GM23338 (cell line): Measurements from ENCODE around the gene PRKCH.

Source experiments
- CREB1 ChIP-seq: fragments of 250-450 bp; sonication (Bioruptor Pico); IDR thresholded peaks from 2 replicates; pipeline ENCODE4 v1.5.0; 2020; ENCODE audit warnings: low read depth, mild to moderate bottlenecking, moderate library complexity
- EZH2 ChIP-seq: fragments of 200-600 bp; sonication (generic); IDR thresholded peaks from one replicate; pipeline ENCODE4 v1.8.0; 2017; ENCODE audit warnings: antibody characterized with exemption, mild to moderate bottlenecking, low read depth; ENCODE audit not compliant: unreplicated experiment
- EZH2phosphoT487 ChIP-seq: fragments of 200-600 bp; sonication (generic); IDR thresholded peaks from one replicate; pipeline ENCODE4 v1.8.1; 2018; ENCODE audit warnings: antibody characterized with exemption; ENCODE audit not compliant: unreplicated experiment
- NANOG ChIP-seq: IDR thresholded peaks from 2 replicates; pipeline ENCODE4 v1.6.1; 2016; ENCODE audit warnings: antibody characterized with exemption, borderline replicate concordance
- POLR2AphosphoS5 ChIP-seq: IDR thresholded peaks from 2 replicates; pipeline ENCODE4 v1.6.1; 2016; ENCODE audit warnings: antibody characterized with exemption, low read depth
- STAT1 ChIP-seq: IDR thresholded peaks from one replicate; pipeline ENCODE4 v1.6.1; 2016; ENCODE audit warnings: antibody characterized with exemption; ENCODE audit not compliant: unreplicated experiment
- ZNF331 ChIP-seq: fragments of 250-450 bp; sonication (Bioruptor Pico); IDR thresholded peaks from 2 replicates; pipeline ENCODE4 v1.5.0; 2020; ENCODE audit warnings: low read depth, mild to moderate bottlenecking, moderate library complexity
- TF ChIP-seq, protein P1 (sequence below): IDR thresholded peaks from 2 replicates; pipeline ENCODE4 v1.6.1; 2016; ENCODE audit warnings: antibody characterized with exemption
- TF ChIP-seq, protein P2 (sequence below), 2 experiments: fragments of 200-600 bp in 1 of 2; sonication (generic) in 1 of 2; conservative IDR thresholded peaks; 2 replicates each; pipeline versions ENCODE4 v1.5.1 to v1.6.1; 2016 to 2017; ENCODE audit warnings: antibody characterized with exemption in 2 of 2, low read depth in 2 of 2, mild to moderate bottlenecking in 2 of 2, moderate library complexity in 1 of 2
- TF ChIP-seq, protein P3 (sequence below): IDR thresholded peaks from one replicate; pipeline ENCODE4 v1.6.1; 2018; ENCODE audit warnings: antibody characterized with exemption; ENCODE audit not compliant: unreplicated experiment

DNA sequence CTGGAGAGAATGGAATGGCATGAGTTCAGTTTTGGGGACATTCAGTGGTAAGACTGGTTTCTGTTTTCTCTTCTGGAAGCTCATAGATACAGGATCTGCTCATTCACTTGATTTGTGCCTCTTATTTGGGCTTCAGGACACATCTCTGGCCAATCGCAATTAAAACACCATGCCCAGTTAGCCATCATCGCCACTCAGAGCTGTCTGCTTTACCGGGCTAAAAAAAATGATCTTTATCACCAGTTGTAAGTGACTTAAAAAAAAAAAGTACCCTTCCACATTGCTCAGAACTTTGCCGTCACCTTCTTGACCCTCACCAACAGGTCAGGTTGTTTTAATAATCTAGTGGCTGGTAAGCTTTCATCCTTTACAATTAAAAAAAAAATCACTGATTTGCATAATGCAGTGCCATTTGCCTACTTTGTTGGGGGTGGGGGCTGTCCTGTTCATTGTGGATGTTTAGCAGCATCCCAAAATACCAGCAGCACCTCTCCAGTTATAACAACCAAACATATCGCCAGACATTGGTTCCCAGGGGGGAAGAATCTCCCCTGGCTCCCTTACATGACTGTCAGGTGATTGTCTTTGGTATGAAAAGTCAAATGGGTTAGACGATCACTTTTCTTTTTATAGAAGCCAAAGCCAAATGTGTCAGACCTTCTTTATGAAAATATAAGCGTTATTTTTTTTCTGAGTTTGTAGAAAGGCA, 150.1 kb downstream of the PRKCH start:
- TF ChIP-seq, protein P1, sequence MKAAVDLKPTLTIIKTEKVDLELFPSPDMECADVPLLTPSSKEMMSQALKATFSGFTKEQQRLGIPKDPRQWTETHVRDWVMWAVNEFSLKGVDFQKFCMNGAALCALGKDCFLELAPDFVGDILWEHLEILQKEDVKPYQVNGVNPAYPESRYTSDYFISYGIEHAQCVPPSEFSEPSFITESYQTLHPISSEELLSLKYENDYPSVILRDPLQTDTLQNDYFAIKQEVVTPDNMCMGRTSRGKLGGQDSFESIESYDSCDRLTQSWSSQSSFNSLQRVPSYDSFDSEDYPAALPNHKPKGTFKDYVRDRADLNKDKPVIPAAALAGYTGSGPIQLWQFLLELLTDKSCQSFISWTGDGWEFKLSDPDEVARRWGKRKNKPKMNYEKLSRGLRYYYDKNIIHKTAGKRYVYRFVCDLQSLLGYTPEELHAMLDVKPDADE, result no peak
- TF ChIP-seq, protein P2, sequence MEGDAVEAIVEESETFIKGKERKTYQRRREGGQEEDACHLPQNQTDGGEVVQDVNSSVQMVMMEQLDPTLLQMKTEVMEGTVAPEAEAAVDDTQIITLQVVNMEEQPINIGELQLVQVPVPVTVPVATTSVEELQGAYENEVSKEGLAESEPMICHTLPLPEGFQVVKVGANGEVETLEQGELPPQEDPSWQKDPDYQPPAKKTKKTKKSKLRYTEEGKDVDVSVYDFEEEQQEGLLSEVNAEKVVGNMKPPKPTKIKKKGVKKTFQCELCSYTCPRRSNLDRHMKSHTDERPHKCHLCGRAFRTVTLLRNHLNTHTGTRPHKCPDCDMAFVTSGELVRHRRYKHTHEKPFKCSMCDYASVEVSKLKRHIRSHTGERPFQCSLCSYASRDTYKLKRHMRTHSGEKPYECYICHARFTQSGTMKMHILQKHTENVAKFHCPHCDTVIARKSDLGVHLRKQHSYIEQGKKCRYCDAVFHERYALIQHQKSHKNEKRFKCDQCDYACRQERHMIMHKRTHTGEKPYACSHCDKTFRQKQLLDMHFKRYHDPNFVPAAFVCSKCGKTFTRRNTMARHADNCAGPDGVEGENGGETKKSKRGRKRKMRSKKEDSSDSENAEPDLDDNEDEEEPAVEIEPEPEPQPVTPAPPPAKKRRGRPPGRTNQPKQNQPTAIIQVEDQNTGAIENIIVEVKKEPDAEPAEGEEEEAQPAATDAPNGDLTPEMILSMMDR (conservative IDR thresholded peaks at IDR 0.05; ENCODE audit: low read depth in 2 of 2), result no peak
- TF ChIP-seq CREB1 (CRISPR knock-in tag) (no peak), EZH2phosphoT487 (no peak), POLR2AphosphoS5 (no peak), EZH2 (no peak), ZNF331 (CRISPR knock-in tag) (no peak), NANOG (no peak), STAT1 (no peak)
- TF ChIP-seq, protein P3, sequence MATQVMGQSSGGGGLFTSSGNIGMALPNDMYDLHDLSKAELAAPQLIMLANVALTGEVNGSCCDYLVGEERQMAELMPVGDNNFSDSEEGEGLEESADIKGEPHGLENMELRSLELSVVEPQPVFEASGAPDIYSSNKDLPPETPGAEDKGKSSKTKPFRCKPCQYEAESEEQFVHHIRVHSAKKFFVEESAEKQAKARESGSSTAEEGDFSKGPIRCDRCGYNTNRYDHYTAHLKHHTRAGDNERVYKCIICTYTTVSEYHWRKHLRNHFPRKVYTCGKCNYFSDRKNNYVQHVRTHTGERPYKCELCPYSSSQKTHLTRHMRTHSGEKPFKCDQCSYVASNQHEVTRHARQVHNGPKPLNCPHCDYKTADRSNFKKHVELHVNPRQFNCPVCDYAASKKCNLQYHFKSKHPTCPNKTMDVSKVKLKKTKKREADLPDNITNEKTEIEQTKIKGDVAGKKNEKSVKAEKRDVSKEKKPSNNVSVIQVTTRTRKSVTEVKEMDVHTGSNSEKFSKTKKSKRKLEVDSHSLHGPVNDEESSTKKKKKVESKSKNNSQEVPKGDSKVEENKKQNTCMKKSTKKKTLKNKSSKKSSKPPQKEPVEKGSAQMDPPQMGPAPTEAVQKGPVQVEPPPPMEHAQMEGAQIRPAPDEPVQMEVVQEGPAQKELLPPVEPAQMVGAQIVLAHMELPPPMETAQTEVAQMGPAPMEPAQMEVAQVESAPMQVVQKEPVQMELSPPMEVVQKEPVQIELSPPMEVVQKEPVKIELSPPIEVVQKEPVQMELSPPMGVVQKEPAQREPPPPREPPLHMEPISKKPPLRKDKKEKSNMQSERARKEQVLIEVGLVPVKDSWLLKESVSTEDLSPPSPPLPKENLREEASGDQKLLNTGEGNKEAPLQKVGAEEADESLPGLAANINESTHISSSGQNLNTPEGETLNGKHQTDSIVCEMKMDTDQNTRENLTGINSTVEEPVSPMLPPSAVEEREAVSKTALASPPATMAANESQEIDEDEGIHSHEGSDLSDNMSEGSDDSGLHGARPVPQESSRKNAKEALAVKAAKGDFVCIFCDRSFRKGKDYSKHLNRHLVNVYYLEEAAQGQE, result no peak
